Choroid plexus epithelial cell (primary cell): Measurements from ENCODE around the gene C1QTNF4.
A peak's percentile ranks its signal among the peaks of the same experiment; 100 is the strongest.
"Not testable (repeated sequence)": the region's sequence is repeated elsewhere in the genome, so short reads cannot be mapped to it uniquely, and the experiment has no call there.

Experiments
- DNase-seq: peaks from one replicate; pipeline ENCODE4 v3.0.0-alpha.2; 2010; ENCODE audit warnings: low read depth
- H3K4me3 ChIP-seq: 2 replicates; pipeline ENCODE4 v1.5.1; 2011; ENCODE audit warnings: low read depth, mild to moderate bottlenecking, control low read depth, low read length, moderate library complexity
- CTCF ChIP-seq: conservative IDR thresholded peaks from 2 replicates; pipeline ENCODE4 v1.5.1; 2011; ENCODE audit warnings: low read depth, mild to moderate bottlenecking, control low read depth, inconsistent platforms, low read length, moderate library complexity

C1QTNF4 gene

GRCh38 chr11:47565340-47566148, 28.7 kb downstream of the C1QTNF4 start, which contains the start of gene PTPMT1:
Gene PTPMT1 (plus strand): TSS chr11:47565599. CDS start chr11:47565623, 24 bp downstream.
- peak within 1 kb of the TSS; percentile 81 for H3K4me3 ChIP-seq
- DNase-seq = peak; percentile 68
- TF ChIP-seq CTCF = no peak

GRCh38 chr11:47564933-47565339, 29.3 kb downstream of the C1QTNF4 start:
- TF ChIP-seq CTCF = no peak
- no peak for DNase-seq
- H3K4me3 ChIP-seq = peak overlapping the region; percentile 81

- H3K4me3 ChIP-seq, DNase-seq: not testable (repeated sequence)
Observed at GRCh38 chr11:47564366-47564765, 29.8 kb downstream of the C1QTNF4 start.

GRCh38 chr11:47562393-47562792, 31.8 kb downstream of the C1QTNF4 start:
- not testable (repeated sequence) for H3K4me3 ChIP-seq, DNase-seq

- no peak overlapping the region for H3K4me3 ChIP-seq
- DNase-seq = peak; percentile 30
- no peak for TF ChIP-seq CTCF
Observed at GRCh38 chr11:47560426-47560825, 33.8 kb downstream of the C1QTNF4 start.

- no peak for TF ChIP-seq CTCF
- no peak for DNase-seq
- no peak overlapping the region for H3K4me3 ChIP-seq
Observed at GRCh38 chr11:47558695-47559094, 35.5 kb downstream of the C1QTNF4 start.

- not testable (repeated sequence) for DNase-seq, H3K4me3 ChIP-seq
Observed at GRCh38 chr11:47557004-47557403, 37.2 kb downstream of the C1QTNF4 start.

GRCh38 chr11:47553406-47553743, 40.8 kb downstream of the C1QTNF4 start:
- TF ChIP-seq CTCF = no peak
- DNase-seq = peak; percentile 31
- H3K4me3 ChIP-seq = peak overlapping the region; percentile 97
